ENCODE results near the gene ERBIN. TPM values are rescaled to one million over a fixed set of nuclear protein-coding genes. Genes with fewer than 3 reads are reported as not detected.

The ERBIN gene
- total and polyA plus RNA-seq, 9 of the 15 experiments (the other 6 are each of a cell fraction or from before 2014, with no cell fraction given) = 11.9 to 72.8 (median 41.7) TPM

DNA sequence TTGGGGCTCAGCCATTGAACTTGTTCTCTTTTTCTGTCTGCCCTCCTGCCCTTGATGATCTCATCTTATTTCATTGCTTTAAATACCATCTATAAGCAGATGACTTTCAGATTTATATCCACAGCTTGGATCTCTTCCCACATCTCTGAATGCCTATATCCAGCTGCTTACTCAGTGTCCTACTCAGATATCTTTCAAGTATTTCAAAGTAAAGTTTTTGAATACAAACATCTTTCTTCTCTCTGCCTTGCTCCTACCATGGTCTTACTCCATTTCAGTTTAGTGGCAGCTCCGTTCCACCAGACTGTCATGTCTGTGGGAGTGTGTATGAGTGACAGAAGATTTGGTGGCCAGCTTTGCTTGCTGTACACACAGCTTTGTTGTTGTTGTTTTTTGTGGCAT is 59.7 kb downstream of the ERBIN start:
- ATAC-seq (no peak), DNase-seq (ENCODE audit: extremely low read depth in 1 of 4, low spot score in 3 of 4) (no peak), FAIRE-seq (no peak)
- H3K79me2 ChIP-seq (ENCODE audit: control insufficient read depth, insufficient read depth, low read length) = peaks cover 93% of the 10 kb centered on the region
- H3K9me3 ChIP-seq (replicated peaks; ENCODE audit: control insufficient read depth, insufficient read depth, low read depth, low read length) = no peaks in the 10 kb centered on the region
- peaks cover 3% of the 10 kb centered on the region; the same call in 1 of the 3 replicates for H3K36me3 ChIP-seq (ENCODE audit: control insufficient read depth, insufficient read depth, low read length)
- no peak overlapping the region for H3K4me3 ChIP-seq
- H3K27me3 ChIP-seq (ENCODE audit: control insufficient read depth in 2 of 2, insufficient read depth in 2 of 2, low read length in 2 of 2) = no peaks in the 10 kb centered on the region
- 0 out of 3 replicates have a peak overlapping the region, but pooled peaks have one; percentile 8 for H3K27ac ChIP-seq (ENCODE audit: extremely low read depth, low read depth, low read length)
- no peak overlapping the region; the same call in 1 of the 2 replicates for H3K4me2 ChIP-seq (ENCODE audit: insufficient read depth, low read length)
- in situ Hi-C loops (cut with MboI) = no loop called here
- no peaks in the 10 kb centered on the region for H3K9me1 ChIP-seq (ENCODE audit: control insufficient read depth, insufficient read depth, low read length)
- TF ChIP-seq KAT7 (CRISPR knock-in tag; IDR thresholded peaks at IDR 0.05; ENCODE audit: borderline replicate concordance) = no peak
- TF ChIP-seq, protein P1, sequence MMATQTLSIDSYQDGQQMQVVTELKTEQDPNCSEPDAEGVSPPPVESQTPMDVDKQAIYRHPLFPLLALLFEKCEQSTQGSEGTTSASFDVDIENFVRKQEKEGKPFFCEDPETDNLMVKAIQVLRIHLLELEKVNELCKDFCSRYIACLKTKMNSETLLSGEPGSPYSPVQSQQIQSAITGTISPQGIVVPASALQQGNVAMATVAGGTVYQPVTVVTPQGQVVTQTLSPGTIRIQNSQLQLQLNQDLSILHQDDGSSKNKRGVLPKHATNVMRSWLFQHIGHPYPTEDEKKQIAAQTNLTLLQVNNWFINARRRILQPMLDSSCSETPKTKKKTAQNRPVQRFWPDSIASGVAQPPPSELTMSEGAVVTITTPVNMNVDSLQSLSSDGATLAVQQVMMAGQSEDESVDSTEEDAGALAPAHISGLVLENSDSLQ (IDR thresholded peaks at IDR 0.05) = peak; percentile 67
- TF ChIP-seq RBM34 (IDR thresholded peaks at IDR 0.05; ENCODE audit: borderline replicate concordance, insufficient read depth, low read length) = no peak
- 0 out of 2 replicates have a peak, but pooled peaks have one; percentile 24 for TF ChIP-seq MAFG (tag; conservative IDR thresholded peaks at IDR 0.05)
- no peak for TF ChIP-seq RFX1 (IDR thresholded peaks at IDR 0.05)
- TF ChIP-seq, protein P2, sequence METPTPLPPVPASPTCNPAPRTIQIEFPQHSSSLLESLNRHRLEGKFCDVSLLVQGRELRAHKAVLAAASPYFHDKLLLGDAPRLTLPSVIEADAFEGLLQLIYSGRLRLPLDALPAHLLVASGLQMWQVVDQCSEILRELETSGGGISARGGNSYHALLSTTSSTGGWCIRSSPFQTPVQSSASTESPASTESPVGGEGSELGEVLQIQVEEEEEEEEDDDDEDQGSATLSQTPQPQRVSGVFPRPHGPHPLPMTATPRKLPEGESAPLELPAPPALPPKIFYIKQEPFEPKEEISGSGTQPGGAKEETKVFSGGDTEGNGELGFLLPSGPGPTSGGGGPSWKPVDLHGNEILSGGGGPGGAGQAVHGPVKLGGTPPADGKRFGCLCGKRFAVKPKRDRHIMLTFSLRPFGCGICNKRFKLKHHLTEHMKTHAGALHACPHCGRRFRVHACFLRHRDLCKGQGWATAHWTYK (CRISPR knock-in tag; IDR thresholded peaks at IDR 0.05) = peak; percentile 67; the same call in 1 of the 2 replicates
- TF ChIP-seq, protein P3, sequence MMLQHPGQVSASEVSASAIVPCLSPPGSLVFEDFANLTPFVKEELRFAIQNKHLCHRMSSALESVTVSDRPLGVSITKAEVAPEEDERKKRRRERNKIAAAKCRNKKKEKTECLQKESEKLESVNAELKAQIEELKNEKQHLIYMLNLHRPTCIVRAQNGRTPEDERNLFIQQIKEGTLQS (IDR thresholded peaks at IDR 0.05) = peak; percentile 68
- TF ChIP-seq, protein P3 (CRISPR knock-in tag; conservative IDR thresholded peaks at IDR 0.05) = no peak
- TF ChIP-seq JUND (IDR thresholded peaks at IDR 0.05; ENCODE audit: borderline replicate concordance, low read depth, low read length) = peak; percentile 48; the same call in 1 of the 2 replicates
- 0 out of 3 replicates have a peak, but pooled peaks have one; percentile 34 for TF ChIP-seq JUND (tag; IDR thresholded peaks at IDR 0.05; ENCODE audit: borderline replicate concordance, low read depth, low read length)
- no peak for TF ChIP-seq FOXJ2 (tag; IDR thresholded peaks at IDR 0.05)
- TF ChIP-seq, protein P4, sequence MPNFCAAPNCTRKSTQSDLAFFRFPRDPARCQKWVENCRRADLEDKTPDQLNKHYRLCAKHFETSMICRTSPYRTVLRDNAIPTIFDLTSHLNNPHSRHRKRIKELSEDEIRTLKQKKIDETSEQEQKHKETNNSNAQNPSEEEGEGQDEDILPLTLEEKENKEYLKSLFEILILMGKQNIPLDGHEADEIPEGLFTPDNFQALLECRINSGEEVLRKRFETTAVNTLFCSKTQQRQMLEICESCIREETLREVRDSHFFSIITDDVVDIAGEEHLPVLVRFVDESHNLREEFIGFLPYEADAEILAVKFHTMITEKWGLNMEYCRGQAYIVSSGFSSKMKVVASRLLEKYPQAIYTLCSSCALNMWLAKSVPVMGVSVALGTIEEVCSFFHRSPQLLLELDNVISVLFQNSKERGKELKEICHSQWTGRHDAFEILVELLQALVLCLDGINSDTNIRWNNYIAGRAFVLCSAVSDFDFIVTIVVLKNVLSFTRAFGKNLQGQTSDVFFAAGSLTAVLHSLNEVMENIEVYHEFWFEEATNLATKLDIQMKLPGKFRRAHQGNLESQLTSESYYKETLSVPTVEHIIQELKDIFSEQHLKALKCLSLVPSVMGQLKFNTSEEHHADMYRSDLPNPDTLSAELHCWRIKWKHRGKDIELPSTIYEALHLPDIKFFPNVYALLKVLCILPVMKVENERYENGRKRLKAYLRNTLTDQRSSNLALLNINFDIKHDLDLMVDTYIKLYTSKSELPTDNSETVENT (CRISPR knock-in tag; IDR thresholded peaks at IDR 0.05) = no peak
- no peak for TF ChIP-seq IFI16 (CRISPR knock-in tag; IDR thresholded peaks at IDR 0.05)
- intact Hi-C loops (cut with micrococcal nuclease) = no loop called here
- BruUV-seq (replicated peaks) = no TSS peak
- H3K4me1 ChIP-seq (replicated peaks in 1 of 2; ENCODE audit: control insufficient read depth in 2 of 2, insufficient read depth in 2 of 2, low read length in 2 of 2) = peaks cover 15 to 33% of the 10 kb centered on the region in 2 experiments
- no peak overlapping the region for H3K9ac ChIP-seq (ENCODE audit: insufficient read depth in 1 of 2, low read depth in 2 of 2, low read length in 2 of 2)
- H4K20me1 ChIP-seq (replicated peaks; ENCODE audit: control insufficient read depth, insufficient read depth, low read length) = peaks cover 20% of the 10 kb centered on the region; the same call in 1 of the 2 replicates
- ChIA-PET CTCF (ENCODE audit: low intra/inter-chr PET ratio) (no interaction called here), POLR2A (interaction anchor here (0.5 to 1.2 kb wide), 7 partner anchors 10 to 60 kb away, joined by 3 to 6 read pairs (median 3); no protein-coding TSS in a partner anchor)
- H2AFZ ChIP-seq (ENCODE audit: low read depth, low read length) = no peak overlapping the region
- 14% methylated on average over 1 of the region's 1 CpG for WGBS (ENCODE audit: insufficient coverage, low coverage, missing lambda C conversion rate)

All from K562 (cell line).